HEK293 (cell line): ENCODE results near the gene INTS6.

Experiments used
- CTCF ChIA-PET: fragments of 350-600 bp; formaldehyde crosslinking; extraction: SDS; loops from one replicate; lab custom pipeline; 2021; ENCODE audit warnings: antibody characterized with exemption; lab: Yijun Ruan, JAX
- POLR2A ChIA-PET: fragments of 300-600 bp; formaldehyde crosslinking; extraction: SDS; loops from one replicate; lab custom pipeline; 2020; ENCODE audit warnings: antibody characterized with exemption, inconsistent platforms; lab: Yijun Ruan, JAX
- H3K27ac ChIP-seq: fragments of 200-500 bp; sonication (Bioruptor generic); 2 replicates; pipeline ENCODE4 v1.5.1; 2014; ENCODE audit warnings: low read depth, low read length, control low read depth, inconsistent platforms; ENCODE audit errors: extremely low read depth
- H3K36me3 ChIP-seq, 2 experiments: fragments of 200-500 bp in 1 of 2; sonication (Bioruptor generic) in 1 of 2; 1 replicate in 1 of 2; 2 replicates in 1 of 2; pipeline ENCODE4 v1.5.1; 2014 to 2017; ENCODE audit warnings: inconsistent platforms in 2 of 2, low read length in 2 of 2; ENCODE audit not compliant: control insufficient read depth in 2 of 2, insufficient read depth in 1 of 2
- H3K4me1 ChIP-seq: fragments of 200-500 bp; sonication (Bioruptor generic); 2 replicates; pipeline ENCODE4 v1.5.1; 2014; ENCODE audit warnings: mild to moderate bottlenecking, low read length, inconsistent platforms; ENCODE audit not compliant: control insufficient read depth, insufficient read depth
- H3K4me3 ChIP-seq: 2 replicates; pipeline ENCODE4 v1.5.1; 2011; ENCODE audit warnings: low read depth, mild to moderate bottlenecking, control low read depth, low read length, moderate library complexity
- H3K9me3 ChIP-seq: fragments of 200-500 bp; sonication (Bioruptor generic); 2 replicates; pipeline ENCODE4 v1.5.1; 2014; ENCODE audit warnings: low read depth, low read length, inconsistent platforms; ENCODE audit not compliant: control insufficient read depth, insufficient read depth
- BCL11B ChIP-seq: fragments of 450-650 bp; formaldehyde crosslinking; IDR thresholded peaks from 2 replicates; pipeline ENCODE4 v1.5.1; 2016; ENCODE audit warnings: low read depth, missing biosample characterization, missing genetic modification characterization
- KLF1 ChIP-seq: fragments of 450-650 bp; formaldehyde crosslinking; IDR thresholded peaks from 2 replicates; pipeline ENCODE4 v1.5.1; 2016; ENCODE audit warnings: missing biosample characterization, missing genetic modification characterization
- SCRT1 ChIP-seq: fragments of 450-650 bp; formaldehyde crosslinking; IDR thresholded peaks from 2 replicates; pipeline ENCODE4 v1.5.1; 2016; ENCODE audit warnings: missing biosample characterization, missing genetic modification characterization, borderline replicate concordance
- SP2 ChIP-seq: fragments of 450-650 bp; formaldehyde crosslinking; IDR thresholded peaks from 2 replicates; pipeline ENCODE4 v1.5.1; 2016; ENCODE audit warnings: missing biosample characterization, missing genetic modification characterization
- WT1 ChIP-seq: fragments of 450-650 bp; formaldehyde crosslinking; IDR thresholded peaks from 2 replicates; pipeline ENCODE4 v1.5.1; 2016; ENCODE audit warnings: missing biosample characterization, missing genetic modification characterization
- ZFP3 ChIP-seq: fragments of 450-650 bp; formaldehyde crosslinking; IDR thresholded peaks from 2 replicates; pipeline ENCODE4 v1.5.1; 2016; ENCODE audit warnings: low read depth, missing biosample characterization, missing genetic modification characterization
- ZNF174 ChIP-seq: fragments of 450-650 bp; formaldehyde crosslinking; IDR thresholded peaks from 2 replicates; pipeline ENCODE4 v1.5.0; 2017; ENCODE audit warnings: missing biosample characterization, mild to moderate bottlenecking, missing genetic modification characterization
- ZNF23 ChIP-seq: fragments of 450-650 bp; formaldehyde crosslinking; IDR thresholded peaks from 2 replicates; pipeline ENCODE4 v1.5.1; 2016; ENCODE audit warnings: missing biosample characterization, missing genetic modification characterization, borderline replicate concordance
- ZNF626 ChIP-seq: fragments of 450-650 bp; sonication (Bioruptor Pico); formaldehyde crosslinking; IDR thresholded peaks from 2 replicates; pipeline ENCODE4 v1.5.1; 2018; ENCODE audit warnings: missing biosample characterization, missing genetic modification characterization, inconsistent platforms
- TF ChIP-seq, protein P1 (sequence below): fragments of 450-650 bp; formaldehyde crosslinking; IDR thresholded peaks from 2 replicates; pipeline ENCODE4 v1.5.1; 2017; ENCODE audit warnings: missing biosample characterization, missing genetic modification characterization
- TF ChIP-seq, protein P2 (sequence below): IDR thresholded peaks from 2 replicates; pipeline ENCODE4 v1.6.1; 2011; ENCODE audit warnings: mild to moderate bottlenecking, low read depth, low read length, borderline replicate concordance
- TF ChIP-seq, protein P3 (sequence below): fragments of 450-650 bp; formaldehyde crosslinking; IDR thresholded peaks from 2 replicates; pipeline ENCODE4 v1.5.1; 2016; ENCODE audit warnings: missing biosample characterization, missing genetic modification characterization, low read depth
- TF ChIP-seq, protein P4 (sequence below): fragments of 450-650 bp; formaldehyde crosslinking; IDR thresholded peaks from 2 replicates; pipeline ENCODE4 v1.5.0; 2017; ENCODE audit warnings: missing biosample characterization, missing genetic modification characterization, borderline replicate concordance
- TF ChIP-seq, protein P5 (sequence below): fragments of 450-650 bp; formaldehyde crosslinking; IDR thresholded peaks from 2 replicates; pipeline ENCODE4 v1.5.1; 2016; ENCODE audit warnings: missing biosample characterization, missing genetic modification characterization
- TF ChIP-seq, protein P6 (sequence below): fragments of 450-650 bp; IDR thresholded peaks from 2 replicates; pipeline ENCODE4 v1.5.1; 2018; ENCODE audit warnings: missing biosample characterization, missing genetic modification characterization

The INTS6 gene

DNA sequence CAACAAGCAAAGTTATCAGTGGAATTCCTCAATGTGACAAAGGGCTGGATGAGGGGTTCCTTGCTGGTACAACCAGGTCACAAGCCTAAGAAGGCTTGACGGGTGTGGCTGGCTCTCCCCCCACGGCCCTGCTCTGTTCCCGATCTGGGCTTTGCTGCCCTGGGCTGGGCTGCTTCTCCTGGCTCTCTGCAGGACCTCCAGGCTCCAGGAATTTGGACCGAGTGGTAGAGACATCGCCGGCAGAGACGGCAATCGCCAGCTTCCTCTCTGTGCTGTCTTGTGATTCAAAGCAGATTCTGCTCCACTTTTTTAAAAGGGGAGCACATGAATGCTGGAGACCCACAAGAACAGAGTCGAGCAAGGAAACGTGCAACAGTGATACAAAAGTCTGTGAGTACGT lies 113.5 kb downstream of the INTS6 start, which contains the start of gene SERPINE3:
Gene SERPINE3, plus strand, starts transcription at position 338 of the 400 bp plus-strand sequence. CDS start 1,401 bp downstream, outside the sequence.
- no peak within 1 kb of the TSS for H3K4me3 ChIP-seq
- no peaks in the 10 kb centered on the region for H3K9me3 ChIP-seq
- TF ChIP-seq, protein P1, sequence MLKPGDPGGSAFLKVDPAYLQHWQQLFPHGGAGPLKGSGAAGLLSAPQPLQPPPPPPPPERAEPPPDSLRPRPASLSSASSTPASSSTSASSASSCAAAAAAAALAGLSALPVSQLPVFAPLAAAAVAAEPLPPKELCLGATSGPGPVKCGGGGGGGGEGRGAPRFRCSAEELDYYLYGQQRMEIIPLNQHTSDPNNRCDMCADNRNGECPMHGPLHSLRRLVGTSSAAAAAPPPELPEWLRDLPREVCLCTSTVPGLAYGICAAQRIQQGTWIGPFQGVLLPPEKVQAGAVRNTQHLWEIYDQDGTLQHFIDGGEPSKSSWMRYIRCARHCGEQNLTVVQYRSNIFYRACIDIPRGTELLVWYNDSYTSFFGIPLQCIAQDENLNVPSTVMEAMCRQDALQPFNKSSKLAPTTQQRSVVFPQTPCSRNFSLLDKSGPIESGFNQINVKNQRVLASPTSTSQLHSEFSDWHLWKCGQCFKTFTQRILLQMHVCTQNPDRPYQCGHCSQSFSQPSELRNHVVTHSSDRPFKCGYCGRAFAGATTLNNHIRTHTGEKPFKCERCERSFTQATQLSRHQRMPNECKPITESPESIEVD (tag by site-specific recombination): no peak
- no peak for TF ChIP-seq ZNF626 (tag by site-specific recombination)
- TF ChIP-seq, protein P2, sequence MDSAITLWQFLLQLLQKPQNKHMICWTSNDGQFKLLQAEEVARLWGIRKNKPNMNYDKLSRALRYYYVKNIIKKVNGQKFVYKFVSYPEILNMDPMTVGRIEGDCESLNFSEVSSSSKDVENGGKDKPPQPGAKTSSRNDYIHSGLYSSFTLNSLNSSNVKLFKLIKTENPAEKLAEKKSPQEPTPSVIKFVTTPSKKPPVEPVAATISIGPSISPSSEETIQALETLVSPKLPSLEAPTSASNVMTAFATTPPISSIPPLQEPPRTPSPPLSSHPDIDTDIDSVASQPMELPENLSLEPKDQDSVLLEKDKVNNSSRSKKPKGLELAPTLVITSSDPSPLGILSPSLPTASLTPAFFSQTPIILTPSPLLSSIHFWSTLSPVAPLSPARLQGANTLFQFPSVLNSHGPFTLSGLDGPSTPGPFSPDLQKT: no peak
- TF ChIP-seq, protein P3, sequence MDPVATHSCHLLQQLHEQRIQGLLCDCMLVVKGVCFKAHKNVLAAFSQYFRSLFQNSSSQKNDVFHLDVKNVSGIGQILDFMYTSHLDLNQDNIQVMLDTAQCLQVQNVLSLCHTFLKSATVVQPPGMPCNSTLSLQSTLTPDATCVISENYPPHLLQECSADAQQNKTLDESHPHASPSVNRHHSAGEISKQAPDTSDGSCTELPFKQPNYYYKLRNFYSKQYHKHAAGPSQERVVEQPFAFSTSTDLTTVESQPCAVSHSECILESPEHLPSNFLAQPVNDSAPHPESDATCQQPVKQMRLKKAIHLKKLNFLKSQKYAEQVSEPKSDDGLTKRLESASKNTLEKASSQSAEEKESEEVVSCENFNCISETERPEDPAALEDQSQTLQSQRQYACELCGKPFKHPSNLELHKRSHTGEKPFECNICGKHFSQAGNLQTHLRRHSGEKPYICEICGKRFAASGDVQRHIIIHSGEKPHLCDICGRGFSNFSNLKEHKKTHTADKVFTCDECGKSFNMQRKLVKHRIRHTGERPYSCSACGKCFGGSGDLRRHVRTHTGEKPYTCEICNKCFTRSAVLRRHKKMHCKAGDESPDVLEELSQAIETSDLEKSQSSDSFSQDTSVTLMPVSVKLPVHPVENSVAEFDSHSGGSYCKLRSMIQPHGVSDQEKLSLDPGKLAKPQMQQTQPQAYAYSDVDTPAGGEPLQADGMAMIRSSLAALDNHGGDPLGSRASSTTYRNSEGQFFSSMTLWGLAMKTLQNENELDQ (tag by site-specific recombination): no peak
- ChIA-PET POLR2A (no interaction called here), CTCF (no interaction called here)
- H3K27ac ChIP-seq: no peak within 1 kb of the TSS
- no peaks in the 10 kb centered on the region for H3K36me3 ChIP-seq
- H3K4me1 ChIP-seq: no peaks in the 10 kb centered on the region

DNA sequence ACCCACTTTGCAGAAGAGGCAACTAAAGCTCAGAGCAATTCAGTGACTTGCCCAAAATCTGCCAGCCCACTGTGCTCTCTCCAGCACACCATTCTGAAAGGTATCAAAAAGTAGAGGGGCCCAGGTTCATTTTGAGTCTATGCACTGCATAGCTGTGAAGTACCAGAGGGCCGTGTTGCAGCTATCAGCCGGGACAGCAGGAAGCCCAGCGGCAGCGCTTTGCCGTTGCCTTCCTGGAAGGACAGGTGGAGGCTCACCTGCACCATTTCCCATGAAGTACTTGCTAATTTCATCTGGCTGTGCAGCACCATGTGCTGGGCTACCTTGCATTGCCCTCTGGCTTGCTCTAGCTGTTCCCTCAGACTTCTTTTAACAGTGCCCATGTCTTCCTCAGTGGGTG lies 116.1 kb downstream of the INTS6 start:
- ChIA-PET POLR2A (no interaction called here), CTCF (no interaction called here)
- H3K27ac ChIP-seq: no peak overlapping the region
- TF ChIP-seq, protein P4, sequence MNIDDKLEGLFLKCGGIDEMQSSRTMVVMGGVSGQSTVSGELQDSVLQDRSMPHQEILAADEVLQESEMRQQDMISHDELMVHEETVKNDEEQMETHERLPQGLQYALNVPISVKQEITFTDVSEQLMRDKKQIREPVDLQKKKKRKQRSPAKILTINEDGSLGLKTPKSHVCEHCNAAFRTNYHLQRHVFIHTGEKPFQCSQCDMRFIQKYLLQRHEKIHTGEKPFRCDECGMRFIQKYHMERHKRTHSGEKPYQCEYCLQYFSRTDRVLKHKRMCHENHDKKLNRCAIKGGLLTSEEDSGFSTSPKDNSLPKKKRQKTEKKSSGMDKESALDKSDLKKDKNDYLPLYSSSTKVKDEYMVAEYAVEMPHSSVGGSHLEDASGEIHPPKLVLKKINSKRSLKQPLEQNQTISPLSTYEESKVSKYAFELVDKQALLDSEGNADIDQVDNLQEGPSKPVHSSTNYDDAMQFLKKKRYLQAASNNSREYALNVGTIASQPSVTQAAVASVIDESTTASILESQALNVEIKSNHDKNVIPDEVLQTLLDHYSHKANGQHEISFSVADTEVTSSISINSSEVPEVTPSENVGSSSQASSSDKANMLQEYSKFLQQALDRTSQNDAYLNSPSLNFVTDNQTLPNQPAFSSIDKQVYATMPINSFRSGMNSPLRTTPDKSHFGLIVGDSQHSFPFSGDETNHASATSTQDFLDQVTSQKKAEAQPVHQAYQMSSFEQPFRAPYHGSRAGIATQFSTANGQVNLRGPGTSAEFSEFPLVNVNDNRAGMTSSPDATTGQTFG: no peak
- TF ChIP-seq ZFP3 (no peak), ZNF174 (tag by site-specific recombination) (no peak), SCRT1 (tag by site-specific recombination) (no peak), SP2 (tag by site-specific recombination) (no peak), ZNF23 (tag by site-specific recombination) (no peak), BCL11B (tag by site-specific recombination) (no peak), KLF1 (tag by site-specific recombination) (no peak), WT1 (tag by site-specific recombination) (no peak)
- TF ChIP-seq, protein P5, sequence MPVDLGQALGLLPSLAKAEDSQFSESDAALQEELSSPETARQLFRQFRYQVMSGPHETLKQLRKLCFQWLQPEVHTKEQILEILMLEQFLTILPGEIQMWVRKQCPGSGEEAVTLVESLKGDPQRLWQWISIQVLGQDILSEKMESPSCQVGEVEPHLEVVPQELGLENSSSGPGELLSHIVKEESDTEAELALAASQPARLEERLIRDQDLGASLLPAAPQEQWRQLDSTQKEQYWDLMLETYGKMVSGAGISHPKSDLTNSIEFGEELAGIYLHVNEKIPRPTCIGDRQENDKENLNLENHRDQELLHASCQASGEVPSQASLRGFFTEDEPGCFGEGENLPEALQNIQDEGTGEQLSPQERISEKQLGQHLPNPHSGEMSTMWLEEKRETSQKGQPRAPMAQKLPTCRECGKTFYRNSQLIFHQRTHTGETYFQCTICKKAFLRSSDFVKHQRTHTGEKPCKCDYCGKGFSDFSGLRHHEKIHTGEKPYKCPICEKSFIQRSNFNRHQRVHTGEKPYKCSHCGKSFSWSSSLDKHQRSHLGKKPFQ (tag by site-specific recombination): no peak
- TF ChIP-seq, protein P6, sequence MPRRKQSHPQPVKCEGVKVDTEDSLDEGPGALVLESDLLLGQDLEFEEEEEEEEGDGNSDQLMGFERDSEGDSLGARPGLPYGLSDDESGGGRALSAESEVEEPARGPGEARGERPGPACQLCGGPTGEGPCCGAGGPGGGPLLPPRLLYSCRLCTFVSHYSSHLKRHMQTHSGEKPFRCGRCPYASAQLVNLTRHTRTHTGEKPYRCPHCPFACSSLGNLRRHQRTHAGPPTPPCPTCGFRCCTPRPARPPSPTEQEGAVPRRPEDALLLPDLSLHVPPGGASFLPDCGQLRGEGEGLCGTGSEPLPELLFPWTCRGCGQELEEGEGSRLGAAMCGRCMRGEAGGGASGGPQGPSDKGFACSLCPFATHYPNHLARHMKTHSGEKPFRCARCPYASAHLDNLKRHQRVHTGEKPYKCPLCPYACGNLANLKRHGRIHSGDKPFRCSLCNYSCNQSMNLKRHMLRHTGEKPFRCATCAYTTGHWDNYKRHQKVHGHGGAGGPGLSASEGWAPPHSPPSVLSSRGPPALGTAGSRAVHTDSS: no peak
- H3K4me3 ChIP-seq: no peak overlapping the region
- H3K4me1 ChIP-seq: no peaks in the 10 kb centered on the region
- H3K9me3 ChIP-seq: no peaks in the 10 kb centered on the region
- no peaks in the 10 kb centered on the region for H3K36me3 ChIP-seq
